Stomach (tissue), 4 donors: Measurements from ENCODE around the gene IP6K1.

Experiments used
- POLR2AphosphoS5 ChIP-seq, 3 donors: sonication (generic); formaldehyde crosslinking; IDR thresholded peaks; one replicate each; pipeline ENCODE4 v1.6.1; 2016; ENCODE audit warnings: antibody characterized with exemption in 3 of 3
- TF ChIP-seq, protein P1 (sequence below), 7 experiments: fragments of 450-650 bp in 4 of 7; fragments of 200-600 bp in 3 of 7; sonication (generic) in 3 of 7; IDR thresholded peaks; one replicate each; pipeline ENCODE4 v1.5.1; 2016 to 2019; ENCODE audit warnings: antibody characterized with exemption in 7 of 7, control low read depth in 2 of 7, mild to moderate bottlenecking in 1 of 7

DNA sequence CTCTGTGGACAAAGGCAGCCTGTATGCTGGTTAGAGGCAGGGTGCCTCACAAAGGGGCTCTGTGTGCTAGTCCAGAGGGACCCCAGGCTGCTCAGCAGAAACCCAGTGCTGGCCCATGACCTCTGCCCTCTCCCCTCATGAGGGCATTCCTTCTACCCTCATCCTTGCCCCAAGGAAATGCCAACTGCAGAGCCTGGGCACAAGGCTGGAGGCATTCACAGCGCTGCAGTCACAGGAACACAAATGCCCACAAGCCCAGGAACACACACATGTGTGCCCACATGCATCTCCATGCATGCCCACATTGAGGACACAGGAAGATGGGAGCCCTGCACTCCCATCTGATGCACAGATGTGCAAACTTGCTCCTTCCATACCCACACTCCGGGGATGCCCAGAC lies 20.5 kb upstream of the IP6K1 start:
- no peak for TF ChIP-seq POLR2AphosphoS5 (IDR thresholded peaks at IDR 0.05)
- TF ChIP-seq, protein P1, sequence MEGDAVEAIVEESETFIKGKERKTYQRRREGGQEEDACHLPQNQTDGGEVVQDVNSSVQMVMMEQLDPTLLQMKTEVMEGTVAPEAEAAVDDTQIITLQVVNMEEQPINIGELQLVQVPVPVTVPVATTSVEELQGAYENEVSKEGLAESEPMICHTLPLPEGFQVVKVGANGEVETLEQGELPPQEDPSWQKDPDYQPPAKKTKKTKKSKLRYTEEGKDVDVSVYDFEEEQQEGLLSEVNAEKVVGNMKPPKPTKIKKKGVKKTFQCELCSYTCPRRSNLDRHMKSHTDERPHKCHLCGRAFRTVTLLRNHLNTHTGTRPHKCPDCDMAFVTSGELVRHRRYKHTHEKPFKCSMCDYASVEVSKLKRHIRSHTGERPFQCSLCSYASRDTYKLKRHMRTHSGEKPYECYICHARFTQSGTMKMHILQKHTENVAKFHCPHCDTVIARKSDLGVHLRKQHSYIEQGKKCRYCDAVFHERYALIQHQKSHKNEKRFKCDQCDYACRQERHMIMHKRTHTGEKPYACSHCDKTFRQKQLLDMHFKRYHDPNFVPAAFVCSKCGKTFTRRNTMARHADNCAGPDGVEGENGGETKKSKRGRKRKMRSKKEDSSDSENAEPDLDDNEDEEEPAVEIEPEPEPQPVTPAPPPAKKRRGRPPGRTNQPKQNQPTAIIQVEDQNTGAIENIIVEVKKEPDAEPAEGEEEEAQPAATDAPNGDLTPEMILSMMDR (IDR thresholded peaks at IDR 0.05), result no peak
